Esophagus squamous epithelium (tissue), 5 donors: ENCODE measurements around the gene SNAP91. TPM values are rescaled to one million over a fixed set of nuclear protein-coding genes. Genes with fewer than 3 reads are reported as not detected.
"Not testable (repeated sequence)": the region's sequence is repeated elsewhere in the genome, so short reads cannot be mapped to it uniquely, and the experiment has no call there.

ENCODE experiments used
- DNase-seq: peaks from one replicate; lab custom pipeline; 2025; lab: John Stamatoyannopoulos, UW
- H3K27ac ChIP-seq, 4 donors: fragments of 200-600 bp; sonication (generic); one replicate each; pipeline ENCODE4 v1.5.1; 2016 to 2019; ENCODE audit warnings: mild to moderate bottlenecking in 1 of 4
- H3K27me3 ChIP-seq, 4 donors: fragments of 200-600 bp; sonication (generic); 1 replicate in 3 of 4; 2 replicates in 1 of 4; pipeline versions ENCODE4 v1.5.1 to v1.6.0; 2017 to 2021; ENCODE audit warnings: antibody characterized with exemption in 1 of 4
- H3K36me3 ChIP-seq, 3 donors: fragments of 200-600 bp; sonication (generic); one replicate each; pipeline ENCODE4 v1.5.1; 2016 to 2019
- H3K4me1 ChIP-seq, 3 donors: fragments of 200-600 bp; sonication (generic); one replicate each; pipeline ENCODE4 v1.5.1; 2017 to 2019
- H3K4me3 ChIP-seq, 4 donors: fragments of 200-600 bp; sonication (generic); 1 replicate in 3 of 4; 2 replicates in 1 of 4; pipeline ENCODE4 v1.5.1; 2016 to 2019; ENCODE audit warnings: mild to moderate bottlenecking in 2 of 4, moderate library complexity in 1 of 4
- H3K9me3 ChIP-seq, 3 donors: fragments of 200-600 bp; sonication (generic); one replicate each; pipeline ENCODE4 v1.5.1; 2016 to 2019
- CTCF ChIP-seq, 6 experiments: fragments of 450-650 bp in 4 of 6; fragments of 200-600 bp in 2 of 6; sonication (generic) in 2 of 6; IDR thresholded peaks; one replicate each; pipeline ENCODE4 v1.5.1; 2016 to 2019; ENCODE audit warnings: antibody characterized with exemption in 6 of 6, mild to moderate bottlenecking in 4 of 6, moderate library complexity in 4 of 6
- POLR2A ChIP-seq, 4 donors: fragments of 450-650 bp; IDR thresholded peaks; one replicate each; pipeline ENCODE4 v1.6.1; 2017; ENCODE audit warnings: antibody characterized with exemption in 4 of 4, mild to moderate bottlenecking in 4 of 4, moderate library complexity in 3 of 4
- WGBS, 2 donors: methylation state at CpG; one replicate each; pipeline ENCODE4 v1.1.5; 2018; 5-methylcytosine and 5-hydroxymethylcytosine counted together
- intact Hi-C: fragments of 100-400 bp; cut with DNase I; formaldehyde crosslinking; loops from one replicate; pipeline ENCODE4 v1.15.0; 2022
- total RNA-seq, 4 donors: library from RNA; depleted of rRNA; stranded (reverse); fragments of >200 nt; gene quantifications; one replicate each; pipeline ENCODE4 v1.1.0, GENCODE V29; 2016
- donor health status: DM: yes; HTN: yes; CAD: no.

Gene SNAP91
- total RNA-seq, 4 donors from 2014 or later = not detected

- TF ChIP-seq CTCF (IDR thresholded peaks at IDR 0.05) = peak in 3 of 6 experiments; percentile 13 to 32 (median 22)
- no peak for TF ChIP-seq POLR2A (IDR thresholded peaks at IDR 0.05)
- intact Hi-C loops = no loop called here
- 66 to 77% methylated on average over 2 of the region's 2 CpGs for WGBS, 2 donors
- Histone ChIP-seq H3K27ac (no peak overlapping the region), H3K9me3 (no peaks in the 10 kb centered on the region), H3K27me3 (no peaks in the 10 kb centered on the region), H3K4me1 (no peaks in the 10 kb centered on the region), H3K36me3 (no peaks in the 10 kb centered on the region), H3K4me3 (no peak overlapping the region)
- no peak for DNase-seq
These were observed 116.0 kb downstream of the SNAP91 start for GRCh38 chr6:83592770-83593394.

- H3K27me3 ChIP-seq = no peaks in the 10 kb centered on the region
- no peak for DNase-seq
- TF ChIP-seq POLR2A (IDR thresholded peaks at IDR 0.05) (no peak), CTCF (IDR thresholded peaks at IDR 0.05) (no peak)
- intact Hi-C loops = no loop called here
- no peak overlapping the region for H3K4me3 ChIP-seq
- no peak overlapping the region for H3K27ac ChIP-seq
- H3K9me3 ChIP-seq = no peaks in the 10 kb centered on the region
- H3K4me1 ChIP-seq = no peaks in the 10 kb centered on the region
- 33 to 46% methylated on average over 1 of the region's 1 CpG for WGBS, 2 donors
- no peaks in the 10 kb centered on the region for H3K36me3 ChIP-seq
These were observed 118.5 kb downstream of the SNAP91 start for GRCh38 chr6:83590416-83590815.

- no peaks in the 10 kb centered on the region for H3K36me3 ChIP-seq
- H3K4me1 ChIP-seq = no peaks in the 10 kb centered on the region
- DNase-seq = no peak
- H3K9me3 ChIP-seq = no peaks in the 10 kb centered on the region
- intact Hi-C loops = no loop called here
- H3K4me3 ChIP-seq = no peak overlapping the region
- H3K27ac ChIP-seq = no peak overlapping the region
- TF ChIP-seq CTCF (IDR thresholded peaks at IDR 0.05) = no peak
- no peak for TF ChIP-seq POLR2A (IDR thresholded peaks at IDR 0.05)
- no peaks in the 10 kb centered on the region for H3K27me3 ChIP-seq
These were observed 119.8 kb downstream of the SNAP91 start for GRCh38 chr6:83589076-83589475.

- 81 to 88% methylated on average over 1 of the region's 1 CpG for WGBS, 2 donors
- H3K9me3 ChIP-seq = no peaks in the 10 kb centered on the region
- no peak overlapping the region for H3K27ac ChIP-seq
- no peak for TF ChIP-seq CTCF (IDR thresholded peaks at IDR 0.05)
- no peak for TF ChIP-seq POLR2A (IDR thresholded peaks at IDR 0.05)
- no peak overlapping the region for H3K4me3 ChIP-seq
- no peak for DNase-seq
- H3K27me3 ChIP-seq = no peaks in the 10 kb centered on the region
- H3K4me1 ChIP-seq = no peaks in the 10 kb centered on the region
- no peaks in the 10 kb centered on the region for H3K36me3 ChIP-seq
- intact Hi-C loops = no loop called here
These were observed 130.8 kb downstream of the SNAP91 start for GRCh38 chr6:83578057-83578456.

GRCh38 chr6:83574783-83575182 lies 134.1 kb downstream of the SNAP91 start:
- Histone ChIP-seq H3K9me3 (no peaks in the 10 kb centered on the region), H3K4me1 (no peaks in the 10 kb centered on the region), H3K36me3 (no peaks in the 10 kb centered on the region), H3K4me3 (no peak overlapping the region), H3K27me3 (no peaks in the 10 kb centered on the region), H3K27ac (no peak overlapping the region)
- TF ChIP-seq POLR2A (IDR thresholded peaks at IDR 0.05) (no peak), CTCF (IDR thresholded peaks at IDR 0.05) (no peak)
- intact Hi-C loops = no loop called here
- 66 to 79% methylated on average over 5 of the region's 6 CpGs for WGBS, 2 donors
- DNase-seq = no peak

GRCh38 chr6:83571663-83572185 lies 137.2 kb downstream of the SNAP91 start:
- WGBS, 2 donors = 78 to 91% methylated on average over 4 of the region's 4 CpGs
- H3K36me3 ChIP-seq, H3K27me3 ChIP-seq, H3K27ac ChIP-seq, H3K9me3 ChIP-seq, DNase-seq, intact Hi-C loops, H3K4me1 ChIP-seq, H3K4me3 ChIP-seq: not testable (repeated sequence)
